Measurements from ENCODE around the gene C11orf97.
"Not testable (repeated sequence)": the region's sequence is repeated elsewhere in the genome, so short reads cannot be mapped to it uniquely, and the experiment has no call there.

C11orf97 gene

DNA sequence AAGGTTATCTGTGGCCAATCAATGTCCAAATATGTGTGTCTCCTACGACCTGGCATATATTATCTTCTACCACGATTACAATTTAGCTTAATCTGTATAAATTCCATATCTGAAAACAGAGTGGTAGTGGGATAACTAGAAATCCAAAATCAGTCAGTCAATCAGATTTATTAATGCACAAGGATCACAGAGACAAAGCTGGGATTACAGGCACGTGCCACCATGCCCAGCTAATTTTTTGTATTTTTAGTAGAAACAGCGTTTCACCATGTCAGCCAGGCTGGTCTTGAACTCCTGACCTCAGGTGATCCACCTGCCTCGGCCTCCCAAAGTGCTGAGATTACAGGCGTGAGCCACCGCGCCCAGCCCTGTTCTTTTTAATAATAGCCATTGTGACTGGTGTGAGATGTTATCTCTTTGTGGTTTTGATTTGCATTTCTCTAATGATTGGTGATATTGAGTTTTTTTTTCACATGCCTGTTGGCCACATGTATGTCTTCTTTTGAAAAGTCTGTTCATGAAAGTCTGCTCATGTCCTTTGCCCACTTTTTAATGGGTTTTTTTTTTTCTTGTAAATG, 43.6 kb downstream of the C11orf97 start:
- not testable (repeated sequence) for H3K4me3 ChIP-seq (ENCODE audit: low read depth, low read length)

DNA sequence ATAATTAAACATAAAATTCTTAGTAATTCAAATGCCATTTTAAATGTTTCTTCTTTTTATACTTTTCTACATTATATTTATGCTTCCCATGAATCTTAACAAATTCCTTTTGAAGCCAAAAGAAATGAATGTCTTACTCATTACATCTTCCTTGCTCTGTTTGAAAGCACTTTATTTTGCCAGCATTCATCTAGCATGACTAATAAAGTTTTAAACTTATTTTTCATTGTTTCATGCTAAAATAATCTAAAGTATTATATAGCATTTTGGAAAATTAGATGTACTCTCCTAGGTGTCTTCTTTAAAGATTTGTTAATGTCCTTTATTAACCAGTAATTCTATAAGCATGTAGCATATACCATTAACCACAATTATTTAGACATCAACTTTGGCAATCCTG, 45.2 kb downstream of the C11orf97 start:
- no peak overlapping the region for H3K4me3 ChIP-seq (ENCODE audit: low read depth, low read length)

DNA sequence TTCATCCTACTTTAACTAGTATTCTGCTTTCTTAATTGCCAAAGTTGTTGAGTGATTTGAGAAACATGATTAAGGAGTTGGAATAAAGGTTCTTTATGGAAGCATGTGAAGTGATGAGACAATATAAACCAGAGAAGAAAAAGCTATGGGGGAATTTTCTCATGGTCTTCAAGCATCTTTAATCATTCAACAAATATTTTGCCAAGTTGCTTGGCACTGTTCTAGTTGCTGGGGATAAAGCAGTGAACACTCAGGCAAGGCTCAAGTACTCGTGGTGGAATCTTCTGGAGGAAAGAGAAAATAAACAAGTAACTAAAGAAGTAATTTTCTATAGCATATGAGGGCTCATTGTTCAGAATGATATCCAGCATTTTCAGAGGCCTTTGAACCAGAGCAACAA, 45.7 kb downstream of the C11orf97 start:
- no peak overlapping the region for H3K4me3 ChIP-seq (ENCODE audit: low read depth, low read length)

DNA sequence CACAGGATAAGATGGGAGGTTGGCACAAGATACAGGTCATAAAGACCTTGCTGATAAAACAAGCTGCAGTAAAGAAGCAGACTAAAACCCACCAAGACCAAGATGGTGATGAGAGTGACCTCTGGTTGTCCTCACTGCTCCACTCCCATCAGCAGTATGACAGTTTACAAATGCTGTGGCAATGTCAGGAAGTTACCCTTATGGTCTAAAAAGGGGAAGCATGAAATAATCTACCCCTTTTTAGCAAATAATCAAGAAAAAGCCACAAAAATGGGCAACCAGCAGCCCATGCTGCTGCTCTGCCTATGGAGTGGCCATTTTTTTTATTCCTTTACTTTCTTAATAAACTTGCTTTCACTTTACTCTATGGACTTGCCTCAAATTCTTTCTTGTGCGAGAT, 46.2 kb downstream of the C11orf97 start:
- no peak overlapping the region for H3K4me3 ChIP-seq (ENCODE audit: low read depth, low read length)

DNA sequence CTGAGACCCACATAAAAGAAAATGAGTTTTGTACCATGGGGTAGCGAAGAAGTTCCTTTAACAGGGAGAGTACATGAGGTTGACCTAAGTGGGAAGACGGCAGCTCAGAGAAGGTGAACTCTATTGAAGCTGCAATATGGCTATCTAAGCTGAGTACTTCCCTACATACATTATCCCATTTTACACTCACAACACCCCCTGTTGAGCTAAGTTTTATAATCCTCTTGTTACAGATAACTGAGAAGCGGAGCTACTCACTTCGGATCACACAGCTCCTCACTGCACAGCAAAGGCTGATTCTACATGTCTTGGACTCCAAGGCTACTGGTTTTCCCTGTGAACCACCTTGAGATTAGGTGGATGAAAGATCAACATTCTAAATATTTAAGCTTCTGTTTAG, 46.7 kb downstream of the C11orf97 start:
- H3K4me3 ChIP-seq (ENCODE audit: low read depth, low read length) = no peak overlapping the region

DNA sequence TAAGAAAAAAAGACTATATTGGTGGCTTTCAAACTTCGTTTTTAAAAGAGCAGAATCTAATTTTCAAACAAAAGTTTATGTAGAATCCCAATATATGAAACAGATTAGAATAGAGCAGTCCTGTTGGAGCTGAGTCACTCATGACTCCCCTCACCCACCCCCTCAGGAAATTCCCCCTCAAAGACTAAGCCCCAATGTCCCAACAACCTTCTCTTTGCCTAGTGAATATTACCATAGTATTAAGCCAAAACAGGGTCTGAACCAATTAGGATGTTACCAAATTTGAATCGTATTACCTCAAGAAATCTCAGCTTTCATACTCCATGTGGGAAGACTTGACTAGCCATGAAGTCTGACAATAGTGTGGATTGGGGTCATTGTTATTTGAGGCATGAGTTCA, 47.1 kb downstream of the C11orf97 start:
- no peak overlapping the region for H3K4me3 ChIP-seq (ENCODE audit: low read depth, low read length)

DNA sequence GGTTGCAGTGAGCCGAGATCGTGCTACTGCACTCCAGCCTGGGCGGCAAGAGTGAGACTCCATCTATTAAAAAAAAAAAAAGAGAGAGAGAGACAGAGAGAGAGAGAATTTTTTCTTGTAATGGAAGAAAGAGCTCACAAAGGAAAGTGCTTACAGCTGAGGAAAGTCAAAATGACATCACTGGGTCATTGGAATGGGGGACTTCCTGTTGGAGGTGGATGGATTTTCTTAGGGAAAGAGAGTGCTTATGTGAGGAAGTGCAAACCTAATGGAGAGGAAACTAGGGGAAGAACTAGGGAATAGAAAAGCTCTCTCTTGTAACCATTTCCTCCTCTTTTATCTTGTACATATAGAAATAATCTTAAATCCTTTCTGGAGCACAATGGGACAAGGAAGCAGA, 48.6 kb downstream of the C11orf97 start:
- no peak overlapping the region for H3K4me3 ChIP-seq (ENCODE audit: low read depth, low read length)

DNA sequence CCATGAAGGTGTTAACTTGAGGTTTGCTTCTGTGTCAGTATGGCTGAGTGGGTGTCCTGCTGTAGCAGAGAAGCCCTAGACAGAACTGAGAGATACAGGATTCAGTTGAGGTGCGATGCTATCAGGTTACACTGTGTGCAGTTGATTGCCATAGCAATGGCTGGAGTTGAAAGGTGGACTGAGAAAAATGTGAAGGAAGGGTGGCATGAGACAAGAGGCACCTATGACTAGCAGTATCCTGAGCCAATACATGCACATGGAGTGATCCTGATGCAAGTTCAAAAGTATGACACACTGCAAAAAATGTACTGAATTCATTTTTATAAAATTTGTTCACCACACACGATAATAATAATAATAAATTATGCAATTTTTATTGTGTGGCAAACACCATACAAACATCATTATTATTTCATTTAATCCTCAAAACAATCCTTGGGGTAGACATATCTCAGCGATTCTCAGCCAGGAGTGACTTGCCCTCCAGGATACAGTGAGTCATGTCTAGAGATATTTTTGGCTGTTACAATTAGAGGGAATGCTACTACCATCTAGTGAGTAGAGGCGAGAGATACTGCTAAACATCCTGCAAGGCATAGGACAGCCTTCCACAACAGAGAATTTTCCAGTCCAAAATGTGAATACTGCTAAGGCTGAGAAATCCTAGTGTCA, 51.1 kb downstream of the C11orf97 start:
- H3K4me3 ChIP-seq (ENCODE audit: low read depth, low read length) = no peak overlapping the region

DNA sequence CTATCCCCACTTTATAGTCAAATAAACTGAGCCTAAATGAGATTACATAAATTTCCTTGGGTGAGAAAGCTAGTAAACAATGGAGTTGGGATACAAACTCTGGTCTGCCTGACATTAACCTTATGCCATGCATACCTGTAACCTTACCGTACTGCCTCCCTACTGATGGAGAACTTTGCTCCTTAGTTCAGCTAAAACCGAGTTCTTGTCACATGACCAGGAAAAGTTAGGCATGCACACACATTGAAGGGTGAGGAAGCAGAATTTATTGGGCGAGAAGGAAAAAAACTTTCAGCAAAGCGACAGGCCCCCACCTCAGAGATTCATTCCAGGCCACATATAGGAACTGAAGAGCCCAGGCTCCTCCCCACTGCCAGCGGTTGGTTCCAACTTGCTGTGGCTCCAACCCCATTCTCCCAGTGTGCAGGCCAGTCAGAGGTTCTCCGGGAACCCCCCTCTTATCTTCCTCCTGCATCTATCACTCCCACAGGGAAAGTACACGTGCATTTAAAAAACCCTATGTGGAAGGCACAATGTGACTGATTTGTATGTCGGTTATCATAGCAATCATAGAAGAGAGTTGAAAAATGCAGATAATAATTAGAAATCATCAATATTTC, 51.7 kb downstream of the C11orf97 start:
- H3K4me3 ChIP-seq (ENCODE audit: low read depth, low read length) = no peak overlapping the region

DNA sequence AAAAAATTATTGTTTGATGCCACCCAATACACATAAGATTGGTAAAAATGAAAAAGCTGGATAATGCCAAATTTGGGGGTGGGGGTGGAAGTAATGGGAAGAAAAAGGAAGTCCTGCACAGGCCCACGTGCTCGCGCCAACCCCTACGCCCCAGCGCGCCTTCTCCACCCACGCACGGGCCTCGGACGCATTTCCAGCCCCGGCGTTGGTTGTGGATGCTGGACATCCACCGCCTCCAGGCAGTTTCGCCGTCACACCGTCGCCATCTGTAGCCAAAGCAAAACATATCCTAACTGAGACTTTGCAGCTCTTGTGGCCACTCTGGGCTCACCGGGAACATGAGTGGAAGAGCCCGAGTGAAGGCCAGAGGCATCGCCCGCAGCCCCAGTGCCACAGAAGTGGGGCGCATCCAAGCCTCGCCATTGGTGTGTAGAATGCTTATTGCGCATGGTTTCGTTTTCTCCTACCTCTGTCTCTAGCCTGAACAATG, 55.0 kb downstream of the C11orf97 start, which contains the start of gene PIWIL4:
PIWIL4 (plus strand) TSS at position 188 of the 490 bp plus-strand sequence; CDS start at position 339, 151 bp downstream.
- H3K4me3 ChIP-seq (ENCODE audit: low read depth, low read length) = no peak within 1 kb of the TSS

DNA sequence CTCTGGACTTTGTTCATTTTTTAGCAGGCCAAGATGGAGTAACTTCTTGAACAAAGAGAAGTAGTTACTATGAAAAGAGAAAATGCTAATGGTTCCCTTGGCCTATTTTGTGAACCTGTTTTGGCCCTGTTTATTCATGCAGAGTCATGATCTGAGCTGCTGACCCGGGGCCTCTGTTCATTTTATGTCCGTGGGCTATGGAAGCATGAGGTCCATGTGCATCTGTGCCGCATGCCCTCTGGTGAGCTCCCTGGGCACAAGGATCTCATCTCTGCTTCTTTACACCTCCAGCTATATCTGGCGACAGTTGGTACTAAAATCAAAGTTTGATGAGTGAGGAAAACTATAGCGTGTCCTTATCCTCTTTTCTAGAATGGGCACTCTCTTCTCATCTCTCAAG, 55.9 kb downstream of the C11orf97 start:
- H3K4me3 ChIP-seq (ENCODE audit: low read depth, low read length) = no peak overlapping the region

DNA sequence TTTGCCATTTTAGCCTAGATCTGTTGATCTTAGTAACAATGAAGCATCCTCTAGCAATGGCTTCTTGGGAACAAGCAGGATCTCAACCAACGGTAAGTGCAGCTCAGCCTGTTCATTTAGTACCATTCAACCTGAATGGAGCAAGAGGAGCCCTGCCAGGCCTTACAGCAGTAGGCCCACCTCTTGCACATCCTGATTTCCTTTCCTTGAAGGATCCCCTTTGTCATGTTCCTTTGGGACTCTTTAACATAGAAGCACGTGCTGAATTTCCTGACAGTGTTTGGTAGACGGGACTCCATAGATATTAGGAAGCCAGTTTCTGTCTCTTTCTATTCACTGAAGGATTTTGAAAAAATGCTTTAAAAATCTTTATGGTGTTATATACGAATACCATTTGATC, 56.5 kb downstream of the C11orf97 start:
- no peak overlapping the region for H3K4me3 ChIP-seq (ENCODE audit: low read depth, low read length)

DNA sequence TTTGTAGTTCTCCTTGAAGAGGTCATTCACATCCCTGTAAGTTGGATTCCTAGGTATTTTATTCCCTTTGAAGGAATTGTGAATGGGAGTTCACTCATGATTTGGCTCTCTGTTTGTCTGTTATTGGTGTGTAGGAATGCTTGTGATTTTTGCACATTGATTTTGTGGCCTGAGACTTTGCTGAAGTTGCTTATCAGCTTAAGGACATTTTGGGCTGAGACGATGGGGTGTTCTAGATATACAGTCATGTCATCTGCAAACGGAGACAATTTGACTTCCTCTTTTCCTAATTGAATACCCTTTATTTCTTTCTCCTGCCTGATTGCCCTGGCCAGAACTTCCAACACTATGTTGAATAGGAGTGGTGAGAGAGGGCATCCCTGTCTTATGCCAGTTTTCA, 60.7 kb downstream of the C11orf97 start:
- not testable (repeated sequence) for H3K4me3 ChIP-seq (ENCODE audit: low read depth, low read length)

DNA sequence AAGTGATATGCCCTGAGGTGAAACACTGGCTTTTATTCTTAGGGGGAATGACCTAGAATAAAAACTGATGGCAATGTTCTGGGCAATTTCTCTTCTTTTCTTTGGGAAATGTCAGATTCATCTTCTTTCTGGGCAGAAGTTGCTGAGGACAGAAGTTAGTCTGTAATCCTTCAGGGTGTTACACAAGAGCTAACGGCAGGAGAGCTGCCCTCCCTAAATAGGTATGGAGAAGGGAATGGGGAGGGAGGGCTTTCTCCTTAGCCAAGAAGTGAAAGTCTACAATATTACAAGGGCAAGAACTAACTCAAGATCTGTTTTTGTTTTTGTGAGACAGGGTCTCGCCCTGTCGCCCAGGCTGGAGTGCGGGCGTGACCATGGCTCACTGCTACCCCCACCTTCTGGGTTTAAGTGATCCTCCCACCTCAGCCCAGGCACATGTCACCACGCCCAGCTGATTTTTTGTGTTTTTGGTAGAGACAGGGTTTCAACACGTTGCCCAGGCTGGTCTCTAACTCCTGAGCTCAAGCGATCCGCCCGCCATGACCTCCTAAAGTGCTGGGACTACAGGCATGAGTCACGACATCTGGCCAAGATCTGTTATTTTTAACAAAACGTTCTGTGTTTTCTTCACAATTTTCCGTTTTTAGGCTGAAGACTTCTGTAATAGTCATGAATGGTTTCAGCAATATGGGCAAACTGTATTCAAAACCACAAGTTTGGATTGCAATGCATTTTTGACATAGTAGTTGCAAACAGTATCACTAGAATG, 62.1 kb downstream of the C11orf97 start:
- no peak overlapping the region for H3K4me3 ChIP-seq (ENCODE audit: low read depth, low read length)

DNA sequence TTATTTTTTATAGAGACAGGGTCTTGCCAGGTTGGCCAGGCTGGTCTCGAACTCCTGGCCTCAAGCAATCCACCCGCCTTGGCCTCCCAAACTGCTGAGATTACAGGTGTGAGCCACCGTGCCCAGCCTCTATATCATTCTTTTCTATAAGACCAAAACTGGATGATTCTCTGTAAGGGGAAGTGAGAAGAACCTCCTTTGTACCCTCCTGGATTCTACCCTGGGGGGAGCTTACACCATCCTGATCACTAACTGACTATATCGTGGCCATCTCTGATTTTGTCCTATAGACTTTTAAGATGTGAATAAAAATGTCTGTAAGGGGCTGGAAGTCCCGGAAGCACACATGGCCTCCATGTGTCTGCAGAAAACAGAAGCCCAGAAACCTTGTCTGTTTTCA, 64.0 kb downstream of the C11orf97 start:
- H3K4me3 ChIP-seq (ENCODE audit: low read depth, low read length) = no peak overlapping the region

DNA sequence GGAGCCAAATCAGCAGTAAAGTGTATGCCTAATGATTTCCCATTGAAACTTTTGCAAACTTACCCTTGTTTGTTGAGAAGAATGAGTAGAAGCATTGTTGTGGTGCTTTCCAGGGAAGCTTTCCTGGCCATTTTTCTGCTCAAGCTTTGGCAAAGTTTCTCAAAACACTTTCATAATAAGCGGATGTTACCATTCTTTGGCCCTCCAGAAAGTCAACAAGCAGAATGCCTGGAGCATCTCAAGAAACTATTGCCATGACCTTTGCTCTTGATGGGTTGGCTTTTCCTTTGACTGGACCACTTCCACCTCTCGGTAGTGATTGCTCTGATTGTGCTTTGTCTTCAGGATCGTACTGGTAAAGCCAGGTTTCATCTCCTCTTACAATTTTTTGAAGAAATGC, 65.6 kb downstream of the C11orf97 start:
- H3K4me3 ChIP-seq (ENCODE audit: low read depth, low read length) = no peak overlapping the region

Measured in iPS-11a (cell line).